ENCODE measurements around the gene CMTM8.

Gene CMTM8

DNA sequence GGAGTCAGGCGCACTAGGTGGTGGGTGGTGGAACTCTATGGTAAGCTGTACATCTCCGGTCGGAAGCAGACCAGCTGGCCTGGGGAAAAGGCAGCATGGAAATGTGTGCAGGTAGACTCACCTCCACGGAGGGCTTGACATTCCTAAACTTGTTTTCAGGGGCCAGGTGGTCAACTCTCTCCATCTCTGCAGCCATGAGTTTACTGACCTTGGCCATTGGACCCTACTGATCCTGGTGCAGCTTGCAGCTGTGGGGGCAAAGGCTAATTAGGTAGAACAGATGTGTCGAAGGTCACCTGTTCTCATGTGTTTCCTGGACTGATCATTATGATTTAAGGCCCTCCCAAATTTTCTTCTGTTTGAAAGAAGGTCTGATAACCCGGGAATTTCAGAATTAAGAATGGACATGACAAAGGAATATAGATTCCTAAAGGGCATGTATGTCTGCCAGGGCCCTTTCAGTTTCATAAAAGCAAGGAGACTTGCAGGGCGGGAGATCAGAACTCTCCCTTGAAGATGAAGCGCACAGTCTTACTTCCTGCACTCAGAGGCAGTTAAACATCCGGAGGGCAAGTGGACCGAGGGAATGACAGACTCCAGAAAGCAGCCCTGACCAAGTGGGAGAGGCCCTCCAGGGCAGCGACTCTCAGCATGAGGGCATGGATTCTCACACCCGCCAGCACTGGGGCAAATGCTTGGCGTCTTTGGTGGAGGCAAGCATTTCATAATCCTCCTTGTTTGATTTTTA, 97.1 kb downstream of the CMTM8 start:
- no peaks in the 10 kb centered on the region for H3K9me3 ChIP-seq (ENCODE audit: control insufficient read depth, low read length)
- H3K4me1 ChIP-seq (ENCODE audit: control insufficient read depth, insufficient read depth, low read length): peaks cover 6% of the 10 kb centered on the region
- no peak overlapping the region for H3K4me3 ChIP-seq (ENCODE audit: low read length)
- no peak overlapping the region for H3K9ac ChIP-seq (ENCODE audit: low read length)
- H3K27me3 ChIP-seq (ENCODE audit: control insufficient read depth, insufficient read depth, low read length): no peaks in the 10 kb centered on the region
- H3K36me3 ChIP-seq (ENCODE audit: control insufficient read depth, insufficient read depth, low read length): no peaks in the 10 kb centered on the region

GRCh38 chr3:32336113-32336498, 97.6 kb downstream of the CMTM8 start:
- Histone ChIP-seq H3K9ac (ENCODE audit: low read length) (no peak overlapping the region), H3K4me3 (ENCODE audit: low read length) (no peak overlapping the region), H3K27me3 (ENCODE audit: control insufficient read depth, insufficient read depth, low read length) (no peaks in the 10 kb centered on the region), H3K36me3 (ENCODE audit: control insufficient read depth, insufficient read depth, low read length) (no peaks in the 10 kb centered on the region), H3K9me3 (ENCODE audit: control insufficient read depth, low read length) (no peaks in the 10 kb centered on the region), H3K4me1 (ENCODE audit: control insufficient read depth, insufficient read depth, low read length) (peaks cover 12% of the 10 kb centered on the region)

- H3K9ac ChIP-seq (ENCODE audit: low read length): no peak overlapping the region
These were observed 99.0 kb downstream of the CMTM8 start for GRCh38 chr3:32337505-32337904.

GRCh38 chr3:32340039-32340438, 101.6 kb downstream of the CMTM8 start:
- H3K4me1 ChIP-seq (ENCODE audit: control insufficient read depth, insufficient read depth, low read length): peaks cover 12% of the 10 kb centered on the region
- H3K9ac ChIP-seq (ENCODE audit: low read length): no peak overlapping the region
- no peaks in the 10 kb centered on the region for H3K27me3 ChIP-seq (ENCODE audit: control insufficient read depth, insufficient read depth, low read length)
- H3K9me3 ChIP-seq (ENCODE audit: control insufficient read depth, low read length): no peaks in the 10 kb centered on the region
- no peaks in the 10 kb centered on the region for H3K36me3 ChIP-seq (ENCODE audit: control insufficient read depth, insufficient read depth, low read length)
- H3K4me3 ChIP-seq (ENCODE audit: low read length): no peak overlapping the region

More at GRCh38 chr3:32337505-32337904, 99.0 kb downstream of the CMTM8 start:
- no peaks in the 10 kb centered on the region for H3K27me3 ChIP-seq (ENCODE audit: control insufficient read depth, insufficient read depth, low read length)
- H3K4me1 ChIP-seq (ENCODE audit: control insufficient read depth, insufficient read depth, low read length): peaks cover 12% of the 10 kb centered on the region
- no peak overlapping the region for H3K4me3 ChIP-seq (ENCODE audit: low read length)
- H3K36me3 ChIP-seq (ENCODE audit: control insufficient read depth, insufficient read depth, low read length): no peaks in the 10 kb centered on the region
- no peaks in the 10 kb centered on the region for H3K9me3 ChIP-seq (ENCODE audit: control insufficient read depth, low read length)

GRCh38 chr3:32340611-32341365, 102.3 kb downstream of the CMTM8 start:
- H3K4me3 ChIP-seq (ENCODE audit: low read length): no peak overlapping the region
- H3K36me3 ChIP-seq (ENCODE audit: control insufficient read depth, insufficient read depth, low read length): no peaks in the 10 kb centered on the region
- no peaks in the 10 kb centered on the region for H3K27me3 ChIP-seq (ENCODE audit: control insufficient read depth, insufficient read depth, low read length)
- H3K9me3 ChIP-seq (ENCODE audit: control insufficient read depth, low read length): no peaks in the 10 kb centered on the region
- H3K9ac ChIP-seq (ENCODE audit: low read length): no peak overlapping the region
- peaks cover 12% of the 10 kb centered on the region for H3K4me1 ChIP-seq (ENCODE audit: control insufficient read depth, insufficient read depth, low read length)

DNA sequence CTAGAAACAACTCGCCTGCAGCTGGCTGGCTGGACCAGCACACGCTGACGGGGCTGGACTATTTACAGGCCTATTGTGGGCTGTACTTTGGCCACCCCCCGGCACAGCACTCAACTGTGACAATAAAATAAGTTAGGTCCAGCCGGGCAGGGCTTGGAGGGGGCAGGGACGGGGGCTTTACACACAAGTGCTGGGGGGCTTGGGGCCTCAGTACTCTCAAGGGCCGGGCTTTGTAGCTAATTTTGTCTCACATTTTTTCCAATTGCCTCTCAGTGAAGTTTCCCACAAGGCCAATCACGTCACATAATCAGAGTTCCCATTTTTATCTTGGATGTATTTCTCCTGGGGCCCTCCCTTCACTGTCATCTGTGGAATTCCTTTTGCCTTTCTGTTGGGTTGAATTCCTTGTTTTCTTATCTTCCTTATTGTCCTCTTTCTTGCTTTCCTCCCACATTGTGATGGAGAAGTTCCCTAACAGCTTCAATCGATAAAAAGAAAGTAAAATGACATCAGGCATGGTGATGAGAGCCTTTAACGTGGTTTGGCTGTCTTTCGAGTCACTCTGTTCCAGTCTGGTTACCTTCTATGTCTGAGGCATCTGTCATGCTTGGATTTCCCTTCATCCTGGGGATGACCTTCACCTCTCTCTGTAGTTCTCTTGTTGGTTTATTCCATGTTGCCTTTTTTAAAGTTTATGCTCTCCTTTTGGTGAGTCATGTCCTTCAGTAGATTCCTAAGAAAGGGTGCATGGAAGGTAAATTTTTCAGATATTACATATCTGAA, 109.1 kb downstream of the CMTM8 start:
- Histone ChIP-seq H3K36me3 (ENCODE audit: control insufficient read depth, insufficient read depth, low read length) (no peaks in the 10 kb centered on the region), H3K9me3 (ENCODE audit: control insufficient read depth, low read length) (no peaks in the 10 kb centered on the region), H3K4me3 (ENCODE audit: low read length) (no peak overlapping the region), H3K27me3 (ENCODE audit: control insufficient read depth, insufficient read depth, low read length) (no peaks in the 10 kb centered on the region), H3K9ac (ENCODE audit: low read length) (no peak overlapping the region), H3K4me1 (ENCODE audit: control insufficient read depth, insufficient read depth, low read length) (no peaks in the 10 kb centered on the region)

DNA sequence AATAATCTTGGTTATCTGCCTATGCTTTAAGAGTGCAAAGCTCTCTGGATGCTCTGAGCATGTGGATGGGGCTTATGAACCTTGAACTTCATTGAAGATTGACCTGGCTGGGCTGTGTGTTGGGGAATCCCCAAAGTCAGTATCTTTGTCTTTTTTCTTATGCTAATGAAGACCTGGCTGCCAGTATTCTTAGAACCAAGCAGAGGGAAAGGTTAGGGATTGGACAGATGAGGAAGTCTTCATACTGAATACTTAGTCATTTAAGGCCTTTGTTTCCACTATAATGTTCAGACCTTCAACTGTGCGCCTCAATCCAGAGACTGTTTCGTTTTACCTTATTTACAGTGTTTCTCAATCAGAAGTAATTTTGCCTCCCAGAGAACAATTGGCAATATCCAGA, 110.7 kb downstream of the CMTM8 start:
- Histone ChIP-seq H3K9ac (ENCODE audit: low read length) (no peak overlapping the region), H3K4me1 (ENCODE audit: control insufficient read depth, insufficient read depth, low read length) (no peaks in the 10 kb centered on the region), H3K36me3 (ENCODE audit: control insufficient read depth, insufficient read depth, low read length) (no peaks in the 10 kb centered on the region), H3K4me3 (ENCODE audit: low read length) (no peak overlapping the region), H3K27me3 (ENCODE audit: control insufficient read depth, insufficient read depth, low read length) (no peaks in the 10 kb centered on the region), H3K9me3 (ENCODE audit: control insufficient read depth, low read length) (no peaks in the 10 kb centered on the region)

- no peak overlapping the region for H3K4me3 ChIP-seq (ENCODE audit: low read length)
- no peaks in the 10 kb centered on the region for H3K36me3 ChIP-seq (ENCODE audit: control insufficient read depth, insufficient read depth, low read length)
- no peaks in the 10 kb centered on the region for H3K27me3 ChIP-seq (ENCODE audit: control insufficient read depth, insufficient read depth, low read length)
- no peaks in the 10 kb centered on the region for H3K9me3 ChIP-seq (ENCODE audit: control insufficient read depth, low read length)
- H3K9ac ChIP-seq (ENCODE audit: low read length): no peak overlapping the region
- peaks cover 9% of the 10 kb centered on the region for H3K4me1 ChIP-seq (ENCODE audit: control insufficient read depth, insufficient read depth, low read length)
These were observed 114.1 kb downstream of the CMTM8 start for GRCh38 chr3:32352563-32352962.

DNA sequence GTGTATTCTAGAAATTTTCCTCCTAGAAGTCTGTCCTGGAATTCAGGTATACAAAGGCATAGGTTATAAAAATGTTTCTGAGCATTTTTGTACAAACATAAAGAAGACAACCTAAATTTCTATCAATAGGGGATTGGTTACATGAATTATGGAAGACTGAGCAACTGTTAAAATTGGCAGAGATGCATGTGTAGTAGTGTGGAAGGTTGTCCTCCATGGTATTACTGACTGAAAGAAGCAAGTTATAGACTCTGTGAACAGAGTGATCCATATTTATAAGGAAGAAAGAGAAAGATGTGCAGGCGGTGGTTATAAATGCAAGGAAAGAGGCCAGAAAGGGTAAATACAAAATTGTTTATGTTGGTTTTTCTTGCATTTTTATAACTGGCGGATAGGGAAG, 114.9 kb downstream of the CMTM8 start:
- Histone ChIP-seq H3K9ac (ENCODE audit: low read length) (no peak overlapping the region), H3K36me3 (ENCODE audit: control insufficient read depth, insufficient read depth, low read length) (no peaks in the 10 kb centered on the region), H3K4me3 (ENCODE audit: low read length) (no peak overlapping the region), H3K9me3 (ENCODE audit: control insufficient read depth, low read length) (no peaks in the 10 kb centered on the region), H3K27me3 (ENCODE audit: control insufficient read depth, insufficient read depth, low read length) (no peaks in the 10 kb centered on the region), H3K4me1 (ENCODE audit: control insufficient read depth, insufficient read depth, low read length) (peaks cover 9% of the 10 kb centered on the region)

DNA sequence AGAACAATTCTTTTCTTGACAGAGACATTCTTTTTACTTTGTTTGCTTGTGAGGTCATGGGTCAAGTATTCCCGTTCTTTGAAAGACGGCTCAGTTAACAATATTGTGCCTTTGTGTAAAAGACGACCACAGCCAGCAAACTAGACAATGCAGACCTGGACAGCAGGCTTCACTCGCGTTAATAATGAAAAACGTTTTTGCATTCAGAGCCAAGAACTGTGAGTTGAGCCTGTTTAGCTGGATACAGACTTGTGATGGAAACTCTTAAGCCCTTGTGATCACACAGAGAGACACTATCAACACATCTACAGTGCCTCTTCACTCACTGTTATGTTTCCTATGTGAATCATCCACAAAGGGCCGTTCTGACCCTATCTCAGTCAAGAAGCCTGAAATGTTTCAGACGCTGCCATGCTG, 115.9 kb downstream of the CMTM8 start:
- Histone ChIP-seq H3K36me3 (ENCODE audit: control insufficient read depth, insufficient read depth, low read length) (no peaks in the 10 kb centered on the region), H3K9me3 (ENCODE audit: control insufficient read depth, low read length) (no peaks in the 10 kb centered on the region), H3K27me3 (ENCODE audit: control insufficient read depth, insufficient read depth, low read length) (no peaks in the 10 kb centered on the region), H3K4me3 (ENCODE audit: low read length) (no peak overlapping the region), H3K4me1 (ENCODE audit: control insufficient read depth, insufficient read depth, low read length) (peaks cover 9% of the 10 kb centered on the region), H3K9ac (ENCODE audit: low read length) (no peak overlapping the region)

GRCh38 chr3:32355751-32356291, 117.3 kb downstream of the CMTM8 start:
- Histone ChIP-seq H3K27me3 (ENCODE audit: control insufficient read depth, insufficient read depth, low read length) (no peaks in the 10 kb centered on the region), H3K4me3 (ENCODE audit: low read length) (no peak overlapping the region), H3K36me3 (ENCODE audit: control insufficient read depth, insufficient read depth, low read length) (no peaks in the 10 kb centered on the region), H3K9me3 (ENCODE audit: control insufficient read depth, low read length) (no peaks in the 10 kb centered on the region), H3K9ac (ENCODE audit: low read length) (no peak overlapping the region), H3K4me1 (ENCODE audit: control insufficient read depth, insufficient read depth, low read length) (peaks cover 9% of the 10 kb centered on the region)

All from mucosa of stomach (tissue), 1 donor.